HG02610 (cell line): ENCODE results near the gene SEMA4B.
"Not testable (repeated sequence)": the region's sequence is repeated elsewhere in the genome, so short reads cannot be mapped to it uniquely, and the experiment has no call there.

ENCODE experiments used
- ATAC-seq: cut with Tn5 transposase; IDR thresholded peaks from one replicate; pipeline ENCODE4 v1.9.1; 2021; ENCODE audit warnings: mild to moderate bottlenecking, moderate library complexity; ENCODE audit not compliant: unreplicated experiment

Gene SEMA4B

DNA sequence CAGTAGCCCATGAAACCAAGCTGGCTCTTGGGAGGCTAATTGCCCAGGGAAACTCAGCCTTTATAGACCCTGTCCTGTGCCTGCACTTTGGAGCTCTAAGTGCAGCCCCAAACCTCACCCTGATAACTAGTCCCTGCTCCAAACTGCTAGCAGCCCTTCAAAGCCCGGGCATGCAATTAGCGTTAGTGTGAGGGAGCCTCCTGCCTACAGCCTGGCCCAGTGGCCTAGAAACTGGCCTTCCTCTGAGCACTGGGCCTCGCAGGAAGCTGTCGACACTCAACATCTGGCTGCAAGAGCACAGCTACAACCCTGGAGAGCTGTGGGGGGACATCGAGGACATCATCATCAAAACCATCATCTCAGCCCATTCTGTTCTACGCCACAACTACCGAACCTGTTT lies 56.6 kb downstream of the SEMA4B start:
- ATAC-seq, result no peak

DNA sequence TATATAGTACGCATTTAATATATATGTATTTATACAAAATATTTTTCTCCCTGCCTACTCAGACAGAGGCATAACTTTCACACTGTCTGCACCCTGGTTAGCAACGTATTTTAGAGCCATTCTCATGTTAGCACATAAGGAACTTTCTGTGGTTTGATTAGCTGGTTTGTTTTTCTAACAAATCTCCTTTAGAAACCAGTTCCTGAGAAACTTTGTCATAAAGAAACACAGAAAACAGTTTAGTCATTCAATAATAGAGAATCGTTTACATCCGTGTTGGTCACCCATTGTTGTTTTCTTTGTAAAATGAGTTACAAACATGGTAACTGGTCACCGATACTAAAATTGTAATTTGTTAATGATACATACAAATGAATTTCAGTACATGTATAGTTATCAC lies 58.4 kb downstream of the SEMA4B start:
- ATAC-seq, result peak; percentile 87

GRCh38 chr15:90260731-90261130 lies 59.6 kb downstream of the SEMA4B start:
- ATAC-seq, result not testable (repeated sequence)

- ATAC-seq, result no peak
These were observed 60.7 kb downstream of the SEMA4B start for GRCh38 chr15:90261811-90262210.

DNA sequence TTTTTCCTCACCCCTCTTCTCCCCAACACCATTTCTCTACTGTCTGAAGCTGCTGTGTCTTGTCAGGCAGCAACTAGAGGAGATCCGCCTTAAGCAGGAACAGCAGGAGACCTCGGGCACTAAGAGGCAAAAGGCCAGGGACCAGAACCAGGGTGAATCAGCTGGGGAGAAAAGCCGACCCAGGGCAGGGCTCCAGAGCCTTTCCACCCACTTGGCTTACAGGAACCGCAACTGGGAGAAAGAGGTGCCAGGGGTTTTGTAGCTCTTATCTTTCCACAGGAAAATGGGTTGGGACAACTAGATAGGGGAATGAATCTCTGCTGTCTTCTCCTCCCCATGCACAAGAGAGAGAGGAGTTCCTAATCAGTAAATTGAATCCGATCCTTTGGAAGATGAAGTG lies 61.3 kb downstream of the SEMA4B start:
- no peak for ATAC-seq

GRCh38 chr15:90264671-90265070 lies 63.5 kb downstream of the SEMA4B start:
- ATAC-seq, result no peak

DNA sequence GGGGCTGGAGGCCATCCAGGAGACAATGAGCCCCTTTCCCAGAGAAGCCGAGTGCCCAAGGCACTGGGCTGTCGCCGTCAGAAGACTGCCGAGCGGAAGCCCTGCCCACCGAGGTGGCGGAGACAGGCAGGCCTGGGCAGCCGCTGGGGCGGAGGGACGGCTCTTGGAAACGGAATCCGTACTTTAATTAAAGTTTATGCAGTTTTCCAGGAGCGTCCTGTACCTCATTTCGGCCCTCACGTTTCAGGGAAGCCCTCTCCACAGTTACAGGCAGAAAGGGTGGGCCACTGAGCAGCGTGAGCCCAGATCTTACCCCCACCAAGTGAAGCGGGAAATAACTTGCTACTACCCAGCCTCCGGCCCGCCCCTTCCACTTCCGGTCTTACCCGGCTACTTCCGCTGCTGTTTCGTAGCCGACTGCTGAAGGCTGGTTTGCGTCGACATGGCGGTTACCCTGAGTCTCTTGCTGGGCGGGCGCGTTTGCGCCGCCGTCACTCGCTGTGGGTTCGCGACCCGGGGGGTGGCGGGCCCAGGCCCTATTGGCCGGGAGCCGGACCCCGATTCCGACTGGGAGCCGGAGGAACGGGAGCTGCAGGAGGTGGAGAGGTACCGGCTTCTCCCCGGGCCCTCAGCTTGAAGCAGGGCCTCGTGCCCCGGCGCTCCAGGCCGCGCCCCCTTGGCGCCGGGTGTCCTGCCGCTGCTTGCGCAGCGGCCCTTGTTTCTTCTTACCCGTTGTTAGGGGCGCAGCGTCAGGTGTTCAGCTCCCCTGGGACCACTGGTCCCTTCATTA lies 64.3 kb downstream of the SEMA4B start, which contains the start of gene NGRN:
Gene NGRN, plus strand, starts transcription at position 402 of the 790 bp plus-strand sequence. Its CDS starts 41 bp downstream, at position 443.
- ATAC-seq, result peak; percentile 92

GRCh38 chr15:90266061-90266431 lies 64.9 kb downstream of the SEMA4B start:
- peak; percentile 16 for ATAC-seq

DNA sequence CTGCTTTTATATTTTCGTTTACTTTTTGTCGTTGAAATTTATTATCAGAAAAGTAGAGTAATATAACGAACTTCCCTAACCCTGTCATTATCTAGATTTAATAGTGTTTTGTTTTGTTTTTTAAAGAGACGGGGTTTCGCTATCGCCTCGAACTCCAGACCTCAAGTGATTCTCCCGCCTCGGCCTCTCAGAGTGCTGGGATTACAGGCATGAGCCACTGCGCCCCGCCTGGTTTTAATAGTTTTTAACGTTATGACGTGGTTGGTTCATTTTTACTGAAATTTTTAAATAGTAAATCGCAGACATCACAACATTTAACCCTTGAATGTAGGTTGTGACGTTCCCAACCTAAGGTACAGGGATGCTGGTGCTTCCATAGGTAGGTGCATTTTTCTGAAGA lies 65.4 kb downstream of the SEMA4B start:
- ATAC-seq, result no peak

GRCh38 chr15:90268415-90268814 lies 67.3 kb downstream of the SEMA4B start:
- ATAC-seq, result no peak

GRCh38 chr15:90270502-90271150 lies 69.5 kb downstream of the SEMA4B start:
- no peak for ATAC-seq

GRCh38 chr15:90271459-90272166 lies 70.5 kb downstream of the SEMA4B start:
- no peak for ATAC-seq

DNA sequence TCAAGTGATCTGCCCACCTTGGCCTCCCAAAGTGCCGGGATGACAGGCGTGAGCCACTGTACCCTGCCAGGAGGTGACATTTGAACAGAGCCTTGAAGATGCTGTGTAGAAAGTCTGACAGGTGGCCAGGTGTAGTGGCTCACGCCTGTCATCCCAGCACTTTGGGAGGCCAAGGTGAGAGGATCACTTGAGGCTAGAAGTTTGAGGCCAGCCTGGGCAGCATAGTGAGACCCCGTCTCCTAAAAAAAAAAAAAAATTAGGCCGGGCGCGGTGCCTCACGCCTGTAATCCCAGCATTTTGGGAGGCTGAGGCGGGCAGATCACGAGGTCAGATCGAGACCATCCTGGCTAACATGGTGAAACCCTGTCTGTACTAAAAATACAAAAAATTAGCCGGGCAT lies 77.3 kb downstream of the SEMA4B start:
- ATAC-seq, result not testable (repeated sequence)
